Measurements from ENCODE around the gene THOP1.
"Not testable (repeated sequence)": the region's sequence is repeated elsewhere in the genome, so short reads cannot be mapped to it uniquely, and the experiment has no call there.

The THOP1 gene

DNA sequence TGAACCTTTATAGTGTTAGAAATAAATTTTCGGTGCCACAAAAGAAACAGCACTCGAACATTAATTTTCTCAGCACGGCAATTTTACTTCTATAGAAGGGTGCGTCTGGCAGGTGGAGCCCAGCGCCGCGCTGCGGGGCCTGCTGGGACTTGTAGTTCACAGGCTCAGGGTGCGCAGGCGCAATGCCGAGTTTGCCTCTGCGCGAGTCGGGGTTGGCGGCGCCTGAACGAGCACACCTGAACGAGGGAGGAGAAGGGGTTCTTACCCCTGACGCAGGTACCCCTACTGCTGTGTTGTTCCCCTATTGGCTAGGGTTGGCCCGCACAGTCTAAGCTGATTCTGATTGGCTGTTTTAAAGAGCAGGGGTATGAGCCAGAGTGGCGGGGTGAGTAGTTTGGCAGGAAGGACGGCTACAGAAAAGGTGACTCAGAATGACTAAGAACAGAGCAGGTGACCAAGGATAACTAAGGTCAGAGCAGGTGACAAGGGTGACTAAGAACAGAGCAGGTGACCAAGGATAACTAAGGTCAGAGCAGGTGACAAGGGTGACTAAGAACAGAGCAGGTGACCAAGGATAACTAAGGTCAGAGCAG lies 32.0 kb downstream of the THOP1 start:
- DNase-seq (ENCODE audit: low read depth in 2 of 2) = not testable (repeated sequence)

DNA sequence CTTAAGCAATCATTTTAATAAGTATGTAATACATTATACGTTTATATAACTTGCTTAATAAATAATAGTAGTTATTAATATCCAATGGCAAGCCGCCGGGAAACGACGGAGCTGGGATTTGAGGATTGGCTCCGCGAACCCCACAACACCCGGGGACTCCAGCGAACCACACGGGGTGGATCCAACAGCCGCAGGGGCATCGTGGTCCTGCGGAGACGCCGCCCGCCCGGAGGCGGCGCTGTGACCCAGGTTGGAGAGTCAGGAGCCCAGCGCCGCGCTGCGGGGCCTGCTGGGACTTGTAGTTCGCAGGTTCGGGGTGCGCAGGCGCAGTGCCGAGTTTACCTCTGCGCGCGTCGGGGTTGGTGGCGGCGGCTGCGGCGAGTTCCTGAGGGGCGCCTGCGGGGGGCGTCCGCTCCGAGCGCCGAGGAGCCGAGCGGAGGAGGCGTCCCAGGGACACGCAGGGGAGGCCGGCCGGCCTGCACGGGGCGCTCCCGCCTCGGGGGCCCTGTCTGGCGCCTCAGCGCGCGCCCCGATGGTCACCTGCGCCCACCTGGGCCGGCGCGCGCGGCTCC lies 34.3 kb downstream of the THOP1 start, which contains the start of gene ZNF554:
TSS of gene ZNF554 (plus strand) at position 329 of the 572 bp plus-strand sequence. CDS start at position 533, 204 bp downstream.
- DNase-seq (ENCODE audit: low read depth in 2 of 2) = peak; percentile 95 to 96

DNA sequence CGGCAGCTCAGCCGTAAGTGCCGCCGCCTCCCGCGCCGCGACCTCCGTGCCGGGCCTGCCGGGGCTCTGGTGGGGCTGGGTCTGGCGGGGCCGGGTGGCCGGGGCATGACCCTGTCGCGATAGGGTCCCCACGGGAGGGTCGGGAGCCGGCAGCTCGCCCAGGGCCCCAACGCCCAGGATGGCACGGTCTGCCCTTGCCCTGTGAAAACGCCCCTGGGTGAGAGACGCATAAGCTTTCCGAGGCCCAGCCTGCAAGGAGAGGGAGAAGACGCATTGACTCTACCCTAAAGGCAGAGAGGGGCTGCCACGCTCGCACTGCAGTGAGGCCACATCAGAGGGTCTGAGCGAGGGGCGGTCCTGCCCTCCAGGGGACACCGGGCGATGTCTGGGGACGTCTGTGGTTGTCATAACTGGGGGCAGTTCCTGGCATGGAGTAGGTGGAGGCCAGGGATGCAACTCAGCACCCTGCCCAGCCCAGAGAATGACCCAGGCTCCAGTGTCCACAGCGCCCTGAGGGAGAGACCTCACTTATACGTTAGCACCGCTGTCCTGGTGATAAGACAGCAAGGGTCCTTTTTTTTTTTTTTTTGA lies 34.9 kb downstream of the THOP1 start:
- DNase-seq (ENCODE audit: low read depth in 2 of 2) = no peak

DNA sequence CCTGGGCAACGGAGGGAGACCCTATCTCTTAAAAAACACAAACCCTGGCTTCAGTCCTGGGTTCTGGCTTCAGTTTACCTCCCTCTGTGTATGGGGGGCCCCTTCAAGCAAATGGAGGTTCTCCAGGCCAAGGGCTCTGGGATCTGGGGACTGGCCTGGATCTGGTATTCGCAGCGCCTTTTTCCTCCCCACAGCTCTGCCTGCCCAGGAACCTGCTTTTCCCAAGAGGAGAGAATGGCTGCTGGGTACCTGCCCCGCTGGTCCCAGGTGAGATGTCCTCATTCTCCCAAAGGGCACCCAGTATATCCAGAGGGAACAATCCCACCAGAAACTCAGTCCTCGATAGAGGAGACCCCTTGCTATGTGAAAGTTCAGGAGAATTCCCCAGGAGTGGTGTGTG lies 37.5 kb downstream of the THOP1 start:
- no peak for DNase-seq (ENCODE audit: low read depth in 2 of 2)

DNA sequence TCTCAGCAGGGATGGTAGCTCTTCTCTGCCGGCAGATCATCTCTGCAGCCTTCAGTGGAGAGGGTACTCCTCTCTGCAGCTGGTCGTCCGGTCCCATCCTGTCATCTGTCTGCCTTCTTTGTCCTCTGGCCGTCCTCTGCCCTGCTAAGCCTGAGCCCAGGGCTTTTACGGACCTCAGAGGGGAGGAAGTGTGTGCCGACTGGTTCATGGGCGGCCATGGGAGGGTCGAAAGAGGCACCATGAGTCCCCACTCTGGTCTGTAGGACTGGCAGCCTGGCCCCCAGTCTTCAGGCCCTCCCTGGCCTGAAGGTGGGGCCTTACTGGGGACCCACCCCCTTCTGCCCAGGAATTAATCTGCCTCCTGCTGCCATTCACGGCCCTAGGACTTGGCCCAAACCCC lies 38.3 kb downstream of the THOP1 start:
- DNase-seq (ENCODE audit: low read depth in 2 of 2) = no peak

DNA sequence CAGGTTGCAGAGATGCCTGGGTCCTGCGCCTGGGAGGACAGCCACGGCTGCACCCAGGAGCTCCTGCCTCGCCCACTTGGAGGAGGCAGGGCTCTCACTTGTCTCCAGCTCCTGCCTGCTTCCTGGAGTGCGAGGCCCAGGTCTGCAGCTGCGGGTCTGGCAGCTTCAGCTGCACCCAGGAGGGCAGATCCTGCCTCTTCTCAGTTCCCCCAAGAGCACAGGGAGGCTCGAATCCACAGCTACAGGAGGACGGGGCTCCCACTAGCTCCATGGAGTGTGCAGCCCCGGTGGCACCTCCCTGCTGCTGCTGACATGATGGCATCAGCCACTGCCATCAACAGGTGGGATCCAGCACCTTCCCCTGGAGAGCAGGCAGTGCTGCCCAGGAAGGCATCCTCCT lies 38.8 kb downstream of the THOP1 start:
- DNase-seq (ENCODE audit: low read depth in 2 of 2) = no peak

DNA sequence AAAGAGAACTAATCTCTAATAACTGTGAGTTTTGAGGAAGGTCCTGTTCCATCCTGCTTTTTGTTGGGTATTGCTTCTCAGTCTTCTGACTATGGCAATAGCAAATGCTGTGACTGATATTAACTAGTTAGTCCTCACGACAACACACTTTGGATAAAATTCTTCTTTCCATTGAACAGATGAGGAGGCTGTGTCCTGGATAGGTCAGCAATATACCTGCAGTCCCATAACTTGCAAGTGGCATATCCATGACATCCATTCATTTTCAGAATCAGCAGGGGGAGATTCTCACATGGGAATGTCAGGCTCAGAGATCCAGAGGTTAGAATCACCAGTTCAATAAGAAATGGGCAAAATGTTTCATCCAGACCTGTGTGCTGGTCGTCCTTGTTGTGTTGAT lies 41.7 kb downstream of the THOP1 start:
- DNase-seq (ENCODE audit: low read depth in 2 of 2) = no peak

DNA sequence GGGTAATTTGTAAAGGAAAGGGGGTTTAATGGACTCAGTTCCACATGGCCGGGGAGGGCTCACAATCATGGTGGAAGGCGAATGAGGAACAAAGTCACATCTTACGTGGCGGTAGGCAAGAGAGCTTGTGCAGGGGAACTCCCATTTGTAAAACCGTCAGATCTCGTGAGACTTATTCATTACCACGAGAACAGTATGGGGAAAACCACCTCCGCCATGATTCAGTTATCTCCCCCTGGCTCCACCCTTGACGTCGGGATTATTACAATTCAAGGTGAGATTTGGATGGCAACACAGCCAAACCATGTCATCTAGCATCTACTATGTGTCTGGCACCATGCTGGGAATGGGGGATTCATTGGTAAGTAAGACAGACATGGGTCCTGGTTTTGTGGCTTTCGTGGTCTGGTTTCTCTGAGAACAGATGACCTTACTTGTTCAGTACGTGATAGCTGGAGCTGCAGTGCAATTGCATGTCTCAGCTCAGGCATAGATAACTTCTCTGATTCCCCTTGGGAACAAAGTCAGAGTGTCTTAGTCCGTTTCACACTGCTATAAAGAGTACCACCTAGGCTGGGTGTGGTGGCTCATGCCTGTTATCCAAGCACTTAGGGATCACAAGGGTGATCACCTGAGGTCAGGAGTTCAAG lies 42.7 kb downstream of the THOP1 start:
- DNase-seq (ENCODE audit: low read depth in 2 of 2) = no peak

DNA sequence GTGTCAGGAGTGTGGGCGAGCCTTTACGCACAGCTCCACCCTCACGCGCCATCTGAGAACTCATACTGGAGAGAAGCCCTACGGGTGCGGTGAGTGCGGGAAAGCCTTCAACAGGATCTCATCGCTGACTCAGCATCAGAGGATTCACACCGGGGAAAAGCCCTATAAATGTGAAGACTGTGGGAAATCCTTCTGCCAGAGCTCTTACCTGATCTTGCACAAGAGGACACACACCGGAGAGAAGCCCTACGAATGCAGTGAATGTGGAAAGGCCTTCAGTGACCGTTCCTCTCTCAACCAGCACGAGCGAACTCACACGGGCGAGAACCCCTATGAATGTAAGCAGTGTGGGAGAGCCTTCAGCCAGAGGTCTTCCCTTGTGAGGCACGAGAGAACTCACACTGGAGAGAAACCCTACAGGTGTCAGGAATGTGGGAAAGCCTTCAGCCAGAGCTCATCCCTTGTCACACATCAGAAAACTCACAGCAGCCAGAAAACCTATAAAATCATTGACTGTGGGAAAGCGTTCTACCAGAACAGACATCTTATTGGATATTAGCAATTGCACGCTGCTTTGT lies 49.1 kb downstream of the THOP1 start:
- no peak for DNase-seq (ENCODE audit: low read depth in 2 of 2)

DNA sequence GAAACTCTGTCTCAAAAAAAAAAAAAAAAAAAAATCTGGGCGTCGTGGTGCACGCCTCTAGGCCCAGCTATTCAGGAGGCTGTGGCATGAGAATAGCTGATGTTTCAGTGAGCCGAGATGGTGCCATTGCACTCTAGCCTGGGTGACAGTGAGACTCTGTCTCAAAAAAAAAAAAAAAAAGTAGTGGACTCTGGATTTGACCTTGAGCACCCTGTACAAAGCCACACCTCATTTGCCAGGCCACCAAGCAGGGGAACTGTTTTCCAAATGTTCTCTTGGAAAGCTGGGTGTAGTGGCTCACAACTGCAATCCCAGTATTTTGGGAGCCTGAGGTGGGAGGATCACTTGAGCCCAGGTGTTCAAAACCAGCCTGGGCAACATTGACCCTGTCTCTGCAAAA lies 52.1 kb downstream of the THOP1 start:
- no peak for DNase-seq (ENCODE audit: low read depth in 2 of 2)

DNA sequence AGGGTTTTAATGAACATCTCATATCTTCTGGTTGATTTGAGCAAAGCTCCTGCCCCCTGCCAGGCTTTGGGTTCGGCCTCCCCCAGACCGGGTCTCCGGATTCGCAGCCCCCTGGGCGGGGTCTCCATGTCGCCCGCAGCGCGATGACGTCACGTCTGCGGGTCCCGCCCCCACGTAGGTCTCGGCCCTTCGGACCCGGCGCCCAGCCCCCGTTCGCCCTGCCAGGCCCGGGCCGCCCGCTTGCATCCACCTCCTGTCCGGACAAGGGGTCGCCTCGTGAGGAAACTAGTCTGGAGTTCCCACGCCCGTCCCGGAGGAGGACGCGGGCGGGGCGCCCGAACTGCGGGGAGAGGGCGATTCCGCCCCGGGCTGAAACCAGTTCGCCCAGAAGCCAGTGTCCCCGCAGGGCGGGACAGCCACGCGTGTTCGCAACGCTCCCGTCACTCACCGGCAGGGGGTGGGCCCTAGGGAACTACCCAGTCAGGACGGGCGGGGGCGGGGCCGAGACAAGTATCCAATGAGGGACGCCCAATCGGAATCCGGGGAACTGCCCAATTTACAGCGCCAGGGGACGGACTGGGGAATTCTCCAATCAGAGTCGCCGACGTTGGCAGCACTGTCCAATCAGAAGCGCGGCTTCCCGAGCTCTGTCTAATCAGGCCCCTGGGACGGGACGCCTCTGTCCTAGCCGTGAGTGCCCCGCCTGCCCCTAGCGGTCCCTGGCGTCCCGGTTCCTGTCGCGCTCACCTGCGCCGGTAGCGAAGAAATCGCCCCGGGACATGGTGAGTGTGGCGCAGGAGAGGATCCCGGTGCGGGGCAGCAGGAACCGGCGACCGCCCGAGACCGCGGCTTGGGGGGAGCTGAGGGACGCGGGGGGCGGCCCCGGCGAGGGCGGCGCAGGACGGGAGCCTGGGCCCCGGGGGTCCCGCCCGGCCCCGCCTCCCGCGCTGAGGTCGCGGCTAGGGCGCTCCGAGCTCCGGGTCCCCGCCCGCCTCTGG lies 55.8 kb downstream of the THOP1 start, which contains the start of gene ZNF555:
TSS of gene ZNF555 (plus strand) at position 682 of the 998 bp plus-strand sequence. CDS start at position 780, 98 bp downstream.
- DNase-seq (ENCODE audit: low read depth in 2 of 2) = peak; percentile 97 to 99

DNA sequence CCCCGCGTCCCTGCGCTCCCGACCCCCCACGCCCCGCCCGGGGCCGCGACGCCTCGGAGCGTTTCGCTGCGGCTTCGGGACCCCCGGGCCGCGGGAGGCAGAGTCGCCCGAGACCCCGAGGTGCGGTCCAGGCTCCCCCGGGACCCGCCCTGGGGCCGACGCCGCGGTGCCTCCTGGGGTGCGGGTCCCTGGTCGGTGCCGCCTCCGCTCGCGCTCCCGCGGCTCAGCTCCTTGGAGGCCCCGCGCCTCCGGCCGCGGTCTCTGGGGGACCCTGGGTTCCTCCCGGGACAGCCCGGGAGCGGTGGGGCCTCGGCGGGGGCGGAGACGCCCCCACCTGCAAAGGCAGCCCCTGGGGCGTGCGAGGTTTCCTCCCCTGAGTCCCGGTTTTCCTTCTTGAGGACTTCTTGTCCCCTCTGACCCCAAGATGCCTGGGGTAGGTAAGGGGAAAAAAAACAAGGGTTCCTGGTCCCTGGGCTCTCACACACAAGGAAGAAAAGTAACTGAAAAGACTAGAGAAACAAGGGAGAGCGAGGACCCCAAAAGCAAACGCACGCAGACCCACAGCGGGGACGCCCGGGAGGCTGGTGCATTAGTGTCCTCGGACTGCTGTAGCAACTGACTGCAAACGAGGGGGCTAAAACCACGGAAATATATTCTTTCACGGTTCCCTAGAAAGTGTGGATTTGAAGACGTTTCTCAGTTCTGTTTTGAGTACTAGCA lies 56.7 kb downstream of the THOP1 start:
- no peak for DNase-seq (ENCODE audit: low read depth in 2 of 2)

DNA sequence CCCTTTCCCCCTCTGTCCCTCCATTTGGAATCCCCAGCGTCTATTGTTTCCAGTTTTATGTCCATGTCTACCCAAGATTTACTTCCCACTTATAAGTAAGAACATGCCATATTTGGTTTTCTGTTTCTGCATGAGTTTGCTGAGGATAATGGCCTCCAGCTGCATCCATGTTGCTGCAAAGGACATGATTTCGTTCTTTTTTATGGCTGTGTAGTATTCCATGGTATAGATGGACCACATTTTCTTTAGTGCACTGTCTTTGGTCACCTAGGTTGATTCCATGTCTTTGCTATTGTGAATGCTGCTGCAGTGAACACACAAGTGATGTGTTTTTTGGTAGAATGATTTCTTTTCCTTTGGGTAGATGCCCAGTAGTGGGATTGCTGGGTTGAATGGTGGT lies 59.8 kb downstream of the THOP1 start:
- DNase-seq (ENCODE audit: low read depth in 2 of 2) = no peak

DNA sequence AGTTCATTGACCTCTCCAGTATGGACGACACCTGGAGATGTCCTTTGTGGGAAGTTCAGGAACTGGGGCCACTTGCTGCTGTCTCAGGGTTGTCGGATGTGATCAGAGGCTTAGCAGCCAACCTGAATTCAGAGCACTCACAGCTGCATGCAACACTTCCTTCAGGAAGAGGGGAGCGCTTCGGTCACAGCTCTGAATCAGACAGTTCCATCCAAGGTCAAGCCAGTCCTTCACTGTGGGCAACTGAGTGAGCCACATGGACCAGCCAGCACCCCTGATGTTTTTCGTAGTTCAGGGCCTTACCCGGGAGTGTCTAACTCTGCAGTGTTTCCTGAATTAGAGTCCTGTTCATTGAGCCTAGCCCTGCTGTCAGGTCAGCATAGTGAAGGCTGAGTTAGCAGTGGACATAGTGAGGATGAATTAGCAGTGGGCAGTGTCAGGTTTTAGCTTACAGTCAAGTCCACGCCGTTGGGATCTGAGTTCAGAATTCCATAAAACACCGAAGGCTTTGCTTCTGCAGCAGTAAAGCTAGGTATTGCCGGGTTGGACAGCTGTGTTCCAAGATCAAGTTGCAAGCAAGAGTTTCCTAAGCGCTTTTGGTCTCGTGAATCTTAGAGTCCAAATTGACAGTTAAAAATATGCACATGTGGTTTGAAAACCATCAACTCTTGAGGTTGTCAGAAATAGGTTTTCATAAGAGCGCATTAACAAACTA lies 61.0 kb downstream of the THOP1 start:
- no peak for DNase-seq (ENCODE audit: low read depth in 2 of 2)

DNA sequence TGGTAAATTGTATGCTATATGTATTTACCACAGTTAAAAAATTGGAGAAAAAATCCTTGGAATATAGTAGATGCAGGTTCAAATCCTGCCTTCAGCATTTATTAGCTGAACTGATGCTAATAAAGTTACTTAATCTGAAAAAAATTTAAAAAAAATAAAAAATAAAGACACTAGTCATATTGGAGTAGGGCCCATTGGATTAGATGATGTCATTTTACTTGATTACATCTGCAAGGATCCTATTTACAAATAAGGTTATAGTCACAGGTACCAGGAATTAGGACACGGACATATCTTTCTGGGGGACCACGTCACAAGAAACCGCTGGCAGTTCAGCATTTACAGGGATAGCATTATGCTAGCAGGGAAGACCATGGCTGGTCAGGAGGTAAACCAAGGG lies 62.2 kb downstream of the THOP1 start:
- DNase-seq (ENCODE audit: low read depth in 2 of 2) = no peak

DNA sequence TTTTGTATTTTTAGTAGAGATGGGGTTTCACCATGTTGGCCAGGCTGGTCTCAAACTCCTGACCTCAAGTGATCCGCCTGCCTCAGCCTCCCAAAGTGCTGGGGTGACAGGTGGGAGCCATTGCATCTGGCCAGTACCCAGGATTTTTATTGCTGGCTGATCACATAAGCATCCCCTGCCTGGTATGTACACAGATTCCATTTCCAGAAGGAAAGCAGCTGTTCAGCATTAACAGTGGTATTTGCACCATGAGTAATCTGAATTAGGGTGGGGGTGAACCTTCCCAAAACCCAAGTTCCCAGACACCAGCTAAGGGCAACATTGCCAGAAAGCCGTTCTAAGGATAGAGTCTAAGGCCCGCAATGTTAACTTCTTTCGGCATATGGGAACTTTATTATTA lies 63.3 kb downstream of the THOP1 start:
- DNase-seq (ENCODE audit: low read depth in 2 of 2) = no peak

DNA sequence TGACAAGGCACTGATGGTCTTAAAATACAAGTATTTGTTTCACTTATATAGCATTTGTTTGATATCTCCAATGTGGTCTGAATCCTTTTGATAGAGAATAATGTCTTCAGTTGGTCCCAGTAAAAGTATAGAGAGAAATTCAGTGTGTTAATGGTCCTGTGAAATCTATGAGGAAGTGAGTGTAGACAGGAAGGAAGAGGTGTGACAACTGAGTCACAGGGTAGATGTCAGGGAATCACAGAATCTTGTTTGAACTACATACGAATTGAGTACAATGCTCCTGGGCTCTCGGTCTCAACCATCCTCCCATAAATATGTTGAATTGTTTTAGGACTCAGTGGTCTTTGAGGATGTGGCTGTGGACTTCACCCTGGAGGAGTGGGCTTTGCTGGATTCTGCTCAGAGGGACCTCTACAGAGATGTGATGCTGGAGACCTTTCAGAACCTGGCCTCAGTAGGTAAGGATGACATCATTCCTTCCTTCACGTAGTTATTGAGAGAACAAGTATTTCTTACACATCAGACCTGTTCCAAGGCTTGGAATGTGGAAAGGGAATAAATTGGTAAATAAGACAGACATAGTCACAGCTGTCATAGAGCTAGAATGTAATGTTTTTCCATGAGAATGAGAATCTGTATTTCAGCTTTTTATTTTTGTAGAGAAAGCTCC lies 65.1 kb downstream of the THOP1 start:
- no peak for DNase-seq (ENCODE audit: low read depth in 2 of 2)

DNA sequence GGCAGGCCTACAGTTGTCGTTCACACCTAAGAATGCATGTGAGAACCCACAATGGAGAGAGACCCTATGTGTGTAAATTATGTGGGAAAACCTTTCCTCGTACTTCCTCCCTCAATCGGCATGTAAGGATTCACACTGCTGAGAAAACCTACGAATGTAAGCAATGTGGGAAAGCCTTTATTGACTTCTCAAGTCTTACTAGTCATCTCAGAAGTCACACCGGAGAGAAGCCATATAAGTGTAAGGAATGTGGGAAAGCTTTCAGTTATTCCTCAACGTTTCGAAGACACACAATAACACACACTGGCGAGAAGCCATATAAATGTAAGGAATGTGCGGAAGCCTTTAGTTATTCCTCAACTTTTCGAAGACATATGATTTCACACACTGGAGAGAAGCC lies 67.3 kb downstream of the THOP1 start:
- no peak for DNase-seq (ENCODE audit: low read depth in 2 of 2)

DNA sequence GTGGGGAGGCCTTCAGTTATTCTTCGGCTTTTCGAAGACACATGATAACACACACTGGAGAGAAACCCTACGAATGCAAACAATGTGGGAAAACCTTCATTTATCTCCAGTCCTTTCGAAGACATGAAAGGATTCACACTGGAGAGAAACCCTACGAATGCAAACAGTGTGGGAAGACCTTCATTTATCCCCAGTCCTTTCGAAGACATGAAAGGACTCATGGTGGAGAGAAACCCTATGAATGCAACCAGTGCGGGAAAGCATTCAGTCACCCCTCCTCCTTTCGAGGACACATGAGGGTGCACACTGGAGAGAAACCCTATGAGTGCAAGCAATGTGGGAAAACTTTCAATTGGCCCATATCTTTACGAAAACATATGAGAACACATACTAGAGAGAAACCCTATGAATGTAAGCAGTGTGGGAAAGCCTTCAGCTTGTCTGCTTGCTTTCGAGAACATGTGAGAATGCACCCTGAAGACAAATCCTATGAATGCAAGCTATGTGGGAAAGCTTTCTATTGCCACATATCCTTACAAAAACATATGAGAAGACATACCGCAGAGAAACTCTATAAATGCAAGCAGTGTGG lies 67.8 kb downstream of the THOP1 start:
- no peak for DNase-seq (ENCODE audit: low read depth in 2 of 2)

Measured in activated CD8-positive, alpha-beta memory T cell treated with anti-CD3 and anti-CD28 coated beads for 4 hours (primary cell).